Measurements from ENCODE around the gene NT5M.

Gene NT5M

DNA sequence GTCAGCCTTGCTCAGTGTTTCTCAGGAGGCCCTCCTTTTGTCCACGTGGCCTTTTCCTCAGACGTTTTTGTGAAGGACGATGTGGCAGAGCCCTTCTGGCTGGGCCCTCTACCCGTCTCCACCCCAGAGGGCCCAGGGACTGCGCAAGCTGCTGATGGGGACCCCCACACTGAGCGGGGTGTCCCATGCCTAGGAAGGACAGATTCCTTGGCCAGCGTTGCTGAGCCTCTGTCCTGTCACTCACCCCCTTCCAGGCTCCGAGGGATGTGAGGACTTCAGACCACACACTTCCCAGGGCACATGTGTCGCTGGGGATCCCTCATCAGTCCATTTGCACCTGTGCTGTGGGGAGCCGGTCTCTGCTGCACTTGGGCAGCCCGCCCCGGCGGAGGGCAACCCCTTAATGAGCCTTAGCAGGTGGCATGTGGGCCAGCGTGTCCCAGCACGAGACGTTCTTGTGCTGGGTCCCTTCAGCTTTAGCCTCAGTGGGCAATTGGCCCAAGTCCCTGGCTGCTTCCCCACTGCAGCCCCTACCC is 48.3 kb downstream of the NT5M start:
- H3K27me3 ChIP-seq (ENCODE audit: insufficient read depth, poor library complexity, severe bottlenecking), result no peaks in the 10 kb centered on the region
- DNase-seq (ENCODE audit: low read depth in 1 of 2, low spot score in 1 of 2), result no peak
- no peak for TF ChIP-seq POLR2AphosphoS5 (IDR thresholded peaks at IDR 0.05; ENCODE audit: low read depth)
- TF ChIP-seq GABPA (IDR thresholded peaks at IDR 0.05; ENCODE audit: low read depth), result no peak
- TF ChIP-seq SPI1 (IDR thresholded peaks at IDR 0.05; ENCODE audit: borderline replicate concordance, low read depth), result no peak
- TF ChIP-seq, protein P1, sequence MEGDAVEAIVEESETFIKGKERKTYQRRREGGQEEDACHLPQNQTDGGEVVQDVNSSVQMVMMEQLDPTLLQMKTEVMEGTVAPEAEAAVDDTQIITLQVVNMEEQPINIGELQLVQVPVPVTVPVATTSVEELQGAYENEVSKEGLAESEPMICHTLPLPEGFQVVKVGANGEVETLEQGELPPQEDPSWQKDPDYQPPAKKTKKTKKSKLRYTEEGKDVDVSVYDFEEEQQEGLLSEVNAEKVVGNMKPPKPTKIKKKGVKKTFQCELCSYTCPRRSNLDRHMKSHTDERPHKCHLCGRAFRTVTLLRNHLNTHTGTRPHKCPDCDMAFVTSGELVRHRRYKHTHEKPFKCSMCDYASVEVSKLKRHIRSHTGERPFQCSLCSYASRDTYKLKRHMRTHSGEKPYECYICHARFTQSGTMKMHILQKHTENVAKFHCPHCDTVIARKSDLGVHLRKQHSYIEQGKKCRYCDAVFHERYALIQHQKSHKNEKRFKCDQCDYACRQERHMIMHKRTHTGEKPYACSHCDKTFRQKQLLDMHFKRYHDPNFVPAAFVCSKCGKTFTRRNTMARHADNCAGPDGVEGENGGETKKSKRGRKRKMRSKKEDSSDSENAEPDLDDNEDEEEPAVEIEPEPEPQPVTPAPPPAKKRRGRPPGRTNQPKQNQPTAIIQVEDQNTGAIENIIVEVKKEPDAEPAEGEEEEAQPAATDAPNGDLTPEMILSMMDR (IDR thresholded peaks at IDR 0.05; ENCODE audit: insufficient read depth, low read length), result no peak
- no peak overlapping the region for H3K27ac ChIP-seq (replicated peaks)
- H3K4me3 ChIP-seq (replicated peaks; ENCODE audit: insufficient read depth, low read length), result no peak overlapping the region

DNA sequence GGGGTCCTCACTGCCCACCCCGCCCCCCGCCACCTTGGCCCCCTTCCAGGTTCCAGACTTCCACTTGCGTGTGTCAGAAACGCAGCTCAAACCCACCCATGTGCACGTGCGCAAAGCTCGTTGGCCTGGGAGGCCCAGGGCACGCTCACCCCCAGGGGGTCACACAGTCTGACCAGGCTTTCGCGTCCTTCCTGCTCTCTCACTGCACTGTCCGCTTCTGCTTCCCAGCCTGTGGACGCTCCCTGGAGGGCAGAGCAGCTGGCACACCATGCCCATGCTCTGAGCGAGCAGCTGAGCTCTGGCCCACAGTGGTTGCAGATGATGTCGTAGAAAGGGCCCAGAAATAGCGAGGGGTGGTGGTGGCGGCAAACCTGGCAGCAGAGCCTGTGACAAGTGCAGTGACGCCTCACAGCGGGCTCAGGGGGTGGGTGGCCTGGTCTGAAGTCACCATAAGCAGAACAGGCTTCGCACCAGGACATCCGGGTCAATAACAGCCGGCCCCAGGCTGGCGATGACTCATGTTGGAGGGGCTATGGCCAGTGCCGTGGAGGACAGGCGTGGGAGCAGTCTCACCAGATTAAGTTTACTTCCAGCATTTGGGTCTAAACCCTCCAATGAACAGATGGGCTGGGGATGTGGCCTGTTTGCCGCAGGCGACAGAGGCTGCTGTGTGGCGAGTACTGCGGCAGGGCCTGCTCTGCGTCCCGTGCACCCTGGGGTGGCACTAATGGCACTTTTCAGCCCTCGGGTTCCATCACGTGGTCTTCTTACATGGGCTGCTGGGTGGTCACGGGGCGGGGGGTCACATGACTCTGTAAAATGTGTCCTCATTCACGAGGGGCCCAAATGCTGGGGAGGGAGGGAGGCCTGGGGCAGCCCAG is 49.0 kb downstream of the NT5M start:
- Histone ChIP-seq H3K27me3 (ENCODE audit: insufficient read depth, poor library complexity, severe bottlenecking) (no peaks in the 10 kb centered on the region), H3K27ac (replicated peaks) (no peak overlapping the region), H3K4me3 (replicated peaks; ENCODE audit: insufficient read depth, low read length) (no peak overlapping the region)
- TF ChIP-seq GABPA (IDR thresholded peaks at IDR 0.05; ENCODE audit: low read depth) (no peak), POLR2AphosphoS5 (IDR thresholded peaks at IDR 0.05; ENCODE audit: low read depth) (no peak), SPI1 (IDR thresholded peaks at IDR 0.05; ENCODE audit: borderline replicate concordance, low read depth) (no peak)
- TF ChIP-seq, protein P1 (IDR thresholded peaks at IDR 0.05; ENCODE audit: insufficient read depth, low read length), result no peak
- TF ChIP-seq, protein P2, sequence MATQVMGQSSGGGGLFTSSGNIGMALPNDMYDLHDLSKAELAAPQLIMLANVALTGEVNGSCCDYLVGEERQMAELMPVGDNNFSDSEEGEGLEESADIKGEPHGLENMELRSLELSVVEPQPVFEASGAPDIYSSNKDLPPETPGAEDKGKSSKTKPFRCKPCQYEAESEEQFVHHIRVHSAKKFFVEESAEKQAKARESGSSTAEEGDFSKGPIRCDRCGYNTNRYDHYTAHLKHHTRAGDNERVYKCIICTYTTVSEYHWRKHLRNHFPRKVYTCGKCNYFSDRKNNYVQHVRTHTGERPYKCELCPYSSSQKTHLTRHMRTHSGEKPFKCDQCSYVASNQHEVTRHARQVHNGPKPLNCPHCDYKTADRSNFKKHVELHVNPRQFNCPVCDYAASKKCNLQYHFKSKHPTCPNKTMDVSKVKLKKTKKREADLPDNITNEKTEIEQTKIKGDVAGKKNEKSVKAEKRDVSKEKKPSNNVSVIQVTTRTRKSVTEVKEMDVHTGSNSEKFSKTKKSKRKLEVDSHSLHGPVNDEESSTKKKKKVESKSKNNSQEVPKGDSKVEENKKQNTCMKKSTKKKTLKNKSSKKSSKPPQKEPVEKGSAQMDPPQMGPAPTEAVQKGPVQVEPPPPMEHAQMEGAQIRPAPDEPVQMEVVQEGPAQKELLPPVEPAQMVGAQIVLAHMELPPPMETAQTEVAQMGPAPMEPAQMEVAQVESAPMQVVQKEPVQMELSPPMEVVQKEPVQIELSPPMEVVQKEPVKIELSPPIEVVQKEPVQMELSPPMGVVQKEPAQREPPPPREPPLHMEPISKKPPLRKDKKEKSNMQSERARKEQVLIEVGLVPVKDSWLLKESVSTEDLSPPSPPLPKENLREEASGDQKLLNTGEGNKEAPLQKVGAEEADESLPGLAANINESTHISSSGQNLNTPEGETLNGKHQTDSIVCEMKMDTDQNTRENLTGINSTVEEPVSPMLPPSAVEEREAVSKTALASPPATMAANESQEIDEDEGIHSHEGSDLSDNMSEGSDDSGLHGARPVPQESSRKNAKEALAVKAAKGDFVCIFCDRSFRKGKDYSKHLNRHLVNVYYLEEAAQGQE (IDR thresholded peaks at IDR 0.05; ENCODE audit: insufficient replicate concordance, low read depth), result no peak
- DNase-seq (ENCODE audit: low read depth in 1 of 2, low spot score in 1 of 2), result no peak

DNA sequence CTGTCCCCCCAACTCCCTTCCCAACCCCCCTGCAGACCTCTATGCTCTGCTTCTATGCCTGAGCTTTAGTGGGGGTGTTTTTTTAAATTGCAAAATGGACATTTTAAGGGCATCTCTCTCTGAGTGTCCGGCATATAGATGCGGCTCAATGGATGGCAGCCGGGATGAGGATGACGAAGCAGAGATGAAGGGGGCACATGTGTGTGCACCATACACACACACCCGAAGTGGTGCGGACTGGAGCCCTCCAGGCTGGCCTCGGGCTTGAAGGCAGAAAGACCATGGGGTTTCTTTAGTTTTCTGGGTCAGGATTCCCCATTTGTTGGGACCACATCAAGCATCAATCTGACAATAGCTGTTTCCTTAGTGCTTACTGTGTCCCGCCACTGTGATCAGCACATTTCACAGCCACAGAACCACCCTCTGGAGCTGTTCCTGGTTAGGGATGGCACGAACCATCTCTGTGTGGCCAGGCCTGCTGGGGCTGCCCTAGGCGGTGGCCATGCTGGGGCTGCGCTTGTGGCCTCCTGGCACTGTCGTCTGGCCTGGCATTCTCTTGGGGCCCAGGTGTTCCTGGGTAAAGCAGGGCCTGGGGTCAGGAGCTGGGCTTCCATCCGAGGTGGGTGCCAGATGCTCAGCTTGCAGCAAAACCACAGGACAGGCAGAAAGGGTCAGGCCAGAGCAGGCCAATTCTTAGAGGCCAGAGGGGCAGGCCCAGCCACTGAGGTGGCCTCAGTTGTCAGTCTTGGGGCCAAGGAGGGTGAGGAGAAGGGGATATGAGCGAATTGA is 49.9 kb downstream of the NT5M start:
- no peak overlapping the region for H3K4me3 ChIP-seq (replicated peaks; ENCODE audit: insufficient read depth, low read length)
- DNase-seq (ENCODE audit: low read depth in 1 of 2, low spot score in 1 of 2), result no peak
- TF ChIP-seq, protein P1 (IDR thresholded peaks at IDR 0.05; ENCODE audit: insufficient read depth, low read length), result no peak
- TF ChIP-seq POLR2AphosphoS5 (IDR thresholded peaks at IDR 0.05; ENCODE audit: low read depth), result no peak
- TF ChIP-seq, protein P2 (IDR thresholded peaks at IDR 0.05; ENCODE audit: insufficient replicate concordance, low read depth), result no peak
- TF ChIP-seq GABPA (IDR thresholded peaks at IDR 0.05; ENCODE audit: low read depth), result no peak
- TF ChIP-seq SPI1 (IDR thresholded peaks at IDR 0.05; ENCODE audit: borderline replicate concordance, low read depth), result no peak
- no peak overlapping the region for H3K27ac ChIP-seq (replicated peaks)
- no peaks in the 10 kb centered on the region for H3K27me3 ChIP-seq (ENCODE audit: insufficient read depth, poor library complexity, severe bottlenecking)

Data from HL-60 (cell line).